GM18858 (cell line): ENCODE data around the gene RNF149.
"Not testable (repeated sequence)": the region's sequence is repeated elsewhere in the genome, so short reads cannot be mapped to it uniquely, and the experiment has no call there.

Experiments used
- ATAC-seq: cut with Tn5 transposase; IDR thresholded peaks from one replicate; pipeline ENCODE4 v1.9.1; 2021; ENCODE audit not compliant: unreplicated experiment

Gene RNF149

DNA sequence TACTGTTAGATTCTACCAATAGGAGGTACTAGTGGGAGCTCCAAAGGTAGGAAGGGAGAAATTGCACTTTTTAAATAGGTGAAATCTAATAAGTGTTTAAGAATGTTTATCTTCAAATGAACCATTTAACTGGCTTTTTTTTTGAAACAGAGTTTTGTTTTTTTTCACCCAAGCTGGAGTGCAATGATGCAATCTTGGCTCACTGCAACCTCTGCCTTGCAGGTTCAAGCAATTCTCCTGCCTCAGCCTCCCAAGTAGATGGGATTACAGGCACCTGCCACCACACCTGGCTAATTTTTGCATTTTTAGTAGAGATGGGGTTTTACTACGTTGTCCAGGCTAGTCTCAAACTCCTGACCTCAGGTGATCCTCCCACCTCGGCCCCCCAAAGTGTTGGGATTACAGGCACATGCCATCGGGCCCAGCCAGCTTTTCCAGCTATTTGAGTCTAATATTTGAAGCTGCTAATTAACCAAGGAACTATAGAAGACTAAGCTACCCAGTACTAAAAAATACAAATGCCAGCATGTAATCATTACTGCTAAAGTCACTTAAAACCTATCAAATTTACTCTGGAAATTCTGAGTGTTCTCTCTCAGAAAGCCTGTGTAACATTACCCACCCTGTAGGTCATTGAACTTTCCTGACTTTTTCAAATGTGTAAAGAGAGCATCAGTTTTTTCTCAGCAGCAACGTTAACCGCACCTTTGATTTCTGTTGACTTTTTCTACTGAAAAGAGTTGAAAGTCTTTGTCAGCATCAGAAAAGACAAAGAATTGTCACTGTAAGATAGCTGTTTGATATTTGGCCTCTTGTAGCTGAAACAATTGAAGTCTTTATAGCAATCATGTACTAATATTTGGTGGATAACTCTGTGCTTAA lies 24.6 kb upstream of the RNF149 start:
- no peak for ATAC-seq

DNA sequence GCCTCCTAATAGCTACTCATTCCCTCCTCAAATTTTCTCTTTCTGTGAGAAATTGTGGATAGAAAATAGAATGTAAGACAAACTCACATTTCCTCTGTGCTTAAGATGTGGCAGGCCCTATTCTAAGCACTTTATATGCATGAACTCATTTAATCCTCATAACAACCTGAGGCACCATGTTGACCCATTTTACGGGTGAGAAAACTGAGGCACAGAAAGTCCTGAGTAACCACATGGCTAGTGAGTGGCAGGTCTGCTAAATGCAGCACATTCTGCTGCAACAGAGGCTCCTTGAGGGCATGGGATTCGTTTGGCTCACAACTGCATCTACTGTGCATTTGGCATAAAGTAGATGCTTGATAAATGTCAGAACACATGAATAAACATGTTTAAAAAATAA lies 22.7 kb upstream of the RNF149 start:
- no peak for ATAC-seq

DNA sequence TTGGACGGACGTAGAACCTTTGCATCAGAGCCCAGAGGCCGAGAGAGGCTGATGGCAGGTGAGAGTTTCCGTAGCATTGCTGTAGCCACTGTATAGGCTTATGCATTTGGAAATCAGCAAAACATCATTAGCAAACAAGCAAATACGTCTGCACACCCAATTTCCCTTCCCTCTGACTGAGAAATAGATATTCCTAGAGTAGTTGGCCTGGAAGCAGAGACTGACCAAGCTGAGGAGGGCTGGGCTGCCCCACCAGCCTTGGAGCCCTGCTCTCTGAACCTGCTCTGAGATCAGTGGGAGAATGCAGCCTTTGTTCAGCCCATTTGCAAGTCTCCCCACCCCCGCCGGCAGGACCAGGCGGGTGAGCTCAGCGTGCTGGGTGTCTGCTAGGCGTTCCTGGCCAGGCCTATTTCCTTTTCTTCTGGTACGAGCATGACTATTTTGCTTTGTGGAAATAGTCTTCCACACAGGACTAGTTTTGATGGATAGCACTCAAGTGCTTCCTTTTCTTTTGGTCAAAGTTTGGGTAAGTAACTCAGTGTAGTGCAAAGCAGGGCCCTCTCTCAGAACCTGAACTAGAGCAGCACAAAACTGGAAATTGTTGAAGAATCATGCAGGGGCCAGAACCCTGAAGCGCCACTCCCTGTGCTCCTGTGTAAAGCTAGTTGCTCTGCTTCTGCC lies 21.9 kb upstream of the RNF149 start:
- ATAC-seq: no peak

DNA sequence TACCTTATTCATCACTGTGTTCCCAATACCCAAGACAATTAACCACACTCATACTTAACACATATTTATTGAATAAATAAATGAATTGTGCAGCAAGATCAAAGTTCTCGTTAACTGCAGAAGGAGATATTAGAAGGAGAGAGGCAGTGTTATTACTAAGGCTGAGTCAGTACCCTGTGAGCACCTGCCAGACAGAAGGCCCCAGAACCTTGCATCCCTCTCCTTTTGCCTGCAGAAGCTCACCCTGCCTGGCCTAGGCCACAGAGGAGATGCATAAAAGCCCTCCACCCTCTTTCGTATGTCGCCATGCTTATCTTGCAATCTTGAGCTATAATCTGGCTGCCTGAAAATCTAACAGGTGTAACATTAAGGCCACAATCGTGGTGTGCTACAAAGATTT lies 20.5 kb upstream of the RNF149 start:
- no peak for ATAC-seq

DNA sequence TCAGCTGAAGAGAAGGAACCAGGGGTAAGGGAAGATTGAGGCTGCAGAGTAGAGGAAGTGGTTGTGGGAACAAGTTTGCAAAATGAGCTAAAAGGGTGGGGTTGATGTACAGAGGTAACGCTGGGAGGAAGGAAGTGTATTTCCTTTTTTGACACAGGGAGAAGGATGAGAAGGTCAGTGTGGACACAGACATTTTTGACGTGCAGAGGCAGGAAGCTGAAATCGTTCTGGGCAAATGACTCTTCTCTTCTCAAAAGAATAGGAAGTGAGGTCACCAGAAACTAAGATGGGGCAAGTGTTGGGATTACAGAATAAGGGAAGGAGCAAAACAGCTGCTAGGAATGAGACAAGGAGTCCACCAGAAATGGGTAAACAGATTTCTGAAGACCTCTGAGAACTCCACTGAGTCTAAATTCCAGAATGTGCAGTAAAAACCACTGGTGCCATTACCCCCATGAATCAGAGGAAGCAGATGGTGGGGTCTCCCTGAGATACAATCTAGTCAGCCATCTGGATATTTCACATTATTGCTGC lies 20.0 kb upstream of the RNF149 start:
- ATAC-seq: no peak

DNA sequence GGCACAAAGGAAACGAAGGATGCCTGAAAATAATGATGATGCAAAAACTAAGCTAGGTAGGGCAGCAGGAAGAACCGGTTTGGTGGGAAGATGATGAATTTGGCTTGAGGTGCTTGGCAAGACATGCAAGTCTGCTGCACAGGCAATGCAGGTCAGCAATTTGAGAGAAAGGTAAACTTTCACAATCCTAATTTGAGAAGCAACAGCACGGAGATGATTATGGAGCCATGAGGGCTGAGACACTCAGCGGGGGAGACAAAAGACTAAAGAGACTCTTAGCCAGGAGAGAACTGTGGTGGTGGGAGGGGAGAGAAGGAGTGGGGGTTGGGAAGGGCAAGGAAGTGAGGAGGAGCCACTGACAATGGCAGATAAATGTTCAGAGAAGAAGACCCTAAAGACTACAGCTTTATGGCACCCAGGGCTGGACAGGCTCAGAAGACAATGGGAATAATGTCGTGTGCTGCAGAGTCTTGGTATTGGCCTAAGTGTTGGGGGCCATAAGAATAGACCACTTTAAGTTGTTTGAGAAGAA lies 19.4 kb upstream of the RNF149 start:
- no peak for ATAC-seq

DNA sequence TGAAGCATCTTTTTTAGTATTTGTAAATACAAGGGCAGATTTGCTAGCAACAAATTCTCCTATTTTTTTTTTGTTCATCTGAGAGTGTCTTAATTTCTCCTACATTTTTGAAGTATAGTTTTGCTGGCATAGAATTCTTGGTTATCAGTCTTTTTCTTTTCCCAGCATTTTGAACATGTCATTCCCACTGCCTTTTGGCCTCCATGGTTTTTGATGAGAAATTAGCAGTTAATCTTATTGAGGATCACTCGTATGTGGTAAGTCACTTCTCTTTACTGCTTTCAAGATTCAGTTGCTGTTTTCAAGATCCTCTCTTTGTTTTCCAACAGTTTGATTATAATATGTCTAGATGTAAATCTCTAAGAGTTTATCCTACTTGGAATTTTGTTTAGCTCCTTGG lies 16.9 kb upstream of the RNF149 start:
- ATAC-seq: no peak

DNA sequence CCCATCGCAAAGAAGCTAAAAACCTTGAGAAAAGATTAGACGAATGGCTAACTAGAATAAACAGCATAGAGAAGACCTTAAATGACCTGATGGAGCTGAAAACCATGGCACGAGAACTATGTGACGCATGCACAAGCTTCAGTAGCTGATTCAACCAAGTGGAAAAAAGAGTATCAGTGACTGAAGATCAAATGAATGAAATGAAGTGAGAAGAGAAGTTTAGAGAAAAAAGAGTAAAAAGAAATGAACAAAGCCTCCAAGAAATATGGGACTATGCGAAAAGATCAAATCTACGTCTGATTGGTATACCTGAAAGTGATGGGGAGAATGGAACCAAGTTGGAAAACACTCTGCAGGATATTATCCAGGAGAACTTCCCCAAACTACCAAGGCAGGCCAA lies 8.1 kb upstream of the RNF149 start:
- not testable (repeated sequence) for ATAC-seq

DNA sequence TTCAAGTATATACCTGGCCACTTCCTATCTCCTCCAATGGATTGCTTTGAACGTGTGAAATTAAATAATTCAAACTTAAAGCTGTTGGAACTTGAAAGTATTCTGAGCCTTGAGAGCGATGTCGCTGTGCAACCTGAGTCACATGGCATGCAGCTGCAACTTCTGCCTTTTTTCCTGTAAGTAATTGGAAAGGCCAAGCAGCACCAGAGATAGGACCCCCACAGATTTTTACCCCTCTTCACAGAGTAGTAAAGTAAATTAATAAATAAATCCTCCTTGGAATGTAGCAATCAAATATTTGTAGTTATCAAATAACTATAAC lies 3.2 kb upstream of the RNF149 start:
- no peak for ATAC-seq

DNA sequence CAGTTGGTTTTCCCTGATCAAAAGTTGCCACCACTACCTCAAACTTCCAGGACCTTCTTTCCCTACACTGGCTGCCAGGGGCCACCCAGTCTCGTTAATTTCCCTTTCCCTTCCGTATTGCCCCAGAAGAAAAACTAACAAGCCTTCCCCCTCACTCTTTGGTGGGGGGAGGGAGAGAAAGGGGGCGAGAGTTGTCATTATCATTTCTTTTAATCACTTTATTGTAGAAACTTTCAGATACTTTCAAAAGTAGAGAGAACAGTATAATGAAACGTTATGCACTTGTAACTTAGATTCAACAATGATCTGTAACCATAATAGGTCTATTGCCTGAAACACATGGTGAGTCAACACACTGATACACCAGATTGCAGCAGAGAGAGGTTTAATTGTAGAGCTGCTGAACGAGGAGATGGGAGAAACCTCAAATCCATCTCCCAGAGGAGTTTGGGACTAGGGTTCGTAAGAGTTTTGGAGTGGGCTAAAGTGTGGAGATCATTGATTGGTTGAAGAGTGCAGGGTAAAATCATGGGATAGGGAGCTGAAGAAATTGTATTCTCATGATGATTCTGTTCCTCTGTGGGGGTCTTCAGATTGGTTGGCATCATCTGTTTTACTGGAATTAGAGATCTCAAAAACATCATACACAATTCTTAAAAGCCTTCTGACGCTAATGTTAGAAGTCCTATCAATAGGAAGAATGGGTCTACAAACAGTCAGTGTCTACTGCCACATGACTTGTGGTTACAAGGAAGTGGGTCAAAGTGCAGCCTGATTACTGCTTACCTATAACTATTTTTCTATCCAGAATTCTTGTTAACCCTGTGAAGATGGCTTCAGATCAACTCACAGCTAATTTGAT lies 2.6 kb upstream of the RNF149 start:
- no peak for ATAC-seq

DNA sequence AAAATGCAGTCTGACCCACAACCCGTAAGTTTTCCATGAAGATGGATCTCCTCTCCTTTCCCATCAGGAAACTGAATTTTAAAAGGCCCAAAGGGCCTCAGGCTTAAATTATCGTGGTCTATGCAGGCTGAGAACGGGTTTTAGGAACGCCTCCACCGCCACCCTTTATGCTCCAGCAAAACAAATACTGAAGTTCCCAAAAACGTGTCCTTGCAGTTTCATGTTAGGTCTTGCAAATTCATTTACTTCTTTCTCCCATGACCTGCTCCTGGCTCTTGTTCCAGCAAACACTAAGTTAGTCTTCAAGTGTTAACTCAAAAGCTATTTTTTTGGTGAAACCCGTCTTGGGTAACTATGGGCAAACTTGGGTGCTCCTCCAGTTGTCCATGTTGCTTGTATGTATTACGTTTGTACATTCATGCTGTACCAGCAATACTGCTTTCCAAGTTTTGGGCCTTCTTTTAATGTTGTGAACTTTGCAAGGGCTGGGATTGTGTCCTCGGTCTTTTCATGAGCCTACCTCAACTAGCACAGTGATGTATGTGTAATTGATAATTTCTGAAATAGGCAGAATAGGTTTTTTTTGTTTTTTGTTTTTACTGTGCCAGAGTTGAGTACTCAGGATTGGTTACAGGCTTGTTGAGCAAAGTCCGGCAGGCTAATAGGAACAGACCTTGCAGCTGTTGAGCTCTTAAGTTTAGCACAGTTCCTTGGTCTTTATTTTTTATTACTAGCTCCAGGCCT lies 1.8 kb upstream of the RNF149 start:
- ATAC-seq: no peak

DNA sequence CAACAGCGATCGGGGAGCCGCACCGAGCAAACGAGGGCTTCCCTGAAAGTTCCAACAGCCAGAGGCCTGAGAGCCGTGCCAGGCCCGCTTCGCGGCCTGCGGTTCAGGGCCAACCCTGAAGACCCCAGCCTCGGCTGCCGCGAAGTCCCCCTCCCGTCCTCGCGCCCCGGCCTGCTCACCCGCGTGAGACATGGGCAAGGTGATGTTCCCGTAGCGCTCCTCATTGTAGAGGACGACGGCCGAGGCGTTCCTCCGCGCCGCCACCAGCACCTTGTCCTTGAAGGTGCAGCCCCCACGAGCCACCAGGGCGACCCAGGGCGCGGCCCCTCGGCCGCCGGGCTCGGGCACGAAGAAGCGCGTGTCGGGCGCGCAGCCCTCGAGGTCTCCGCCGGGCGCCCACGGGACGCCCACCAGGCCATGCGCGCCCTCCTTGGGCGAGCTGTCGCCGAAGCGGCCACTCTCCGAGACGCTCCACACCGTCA lies 510 bp downstream of the RNF149 start:
- peak; percentile 0 for ATAC-seq

DNA sequence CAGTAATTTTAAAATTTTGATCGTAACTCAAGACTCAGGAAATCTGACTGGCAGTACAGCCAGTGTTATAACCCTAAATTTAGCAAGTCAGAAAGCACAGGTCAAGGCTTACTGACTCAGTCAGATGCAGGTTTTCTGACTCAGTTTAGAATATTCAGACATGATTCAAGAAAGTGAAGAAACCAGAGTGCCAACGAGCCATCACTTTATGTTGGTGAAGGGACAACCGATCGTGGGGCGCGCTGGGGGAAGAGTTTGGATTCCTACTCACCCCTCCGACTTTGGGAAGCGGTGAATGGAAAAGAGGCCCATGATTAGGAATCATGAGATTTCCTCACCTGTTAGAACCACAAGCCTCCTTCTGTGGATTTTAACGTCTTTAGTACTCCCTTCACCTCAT lies 998 bp downstream of the RNF149 start:
- ATAC-seq: no peak

DNA sequence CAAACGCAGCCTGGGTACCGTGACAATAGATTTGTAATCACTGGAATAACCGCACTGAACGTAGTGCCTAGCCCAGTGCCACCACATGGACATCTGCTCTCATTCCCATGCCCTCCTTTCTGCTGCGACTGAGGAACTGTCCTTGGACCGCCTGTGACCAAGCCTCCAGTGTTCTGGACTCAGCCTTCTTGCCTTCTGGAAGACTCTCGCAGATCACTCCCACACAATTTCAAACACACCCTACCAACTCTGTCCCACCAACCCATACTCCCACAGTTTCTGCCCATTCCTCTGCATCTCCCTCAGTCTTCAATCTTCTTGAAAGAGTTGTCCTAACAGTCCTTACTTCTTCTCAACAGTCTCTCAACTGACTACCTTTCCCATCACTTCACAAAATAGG lies 2.1 kb downstream of the RNF149 start:
- ATAC-seq: no peak

DNA sequence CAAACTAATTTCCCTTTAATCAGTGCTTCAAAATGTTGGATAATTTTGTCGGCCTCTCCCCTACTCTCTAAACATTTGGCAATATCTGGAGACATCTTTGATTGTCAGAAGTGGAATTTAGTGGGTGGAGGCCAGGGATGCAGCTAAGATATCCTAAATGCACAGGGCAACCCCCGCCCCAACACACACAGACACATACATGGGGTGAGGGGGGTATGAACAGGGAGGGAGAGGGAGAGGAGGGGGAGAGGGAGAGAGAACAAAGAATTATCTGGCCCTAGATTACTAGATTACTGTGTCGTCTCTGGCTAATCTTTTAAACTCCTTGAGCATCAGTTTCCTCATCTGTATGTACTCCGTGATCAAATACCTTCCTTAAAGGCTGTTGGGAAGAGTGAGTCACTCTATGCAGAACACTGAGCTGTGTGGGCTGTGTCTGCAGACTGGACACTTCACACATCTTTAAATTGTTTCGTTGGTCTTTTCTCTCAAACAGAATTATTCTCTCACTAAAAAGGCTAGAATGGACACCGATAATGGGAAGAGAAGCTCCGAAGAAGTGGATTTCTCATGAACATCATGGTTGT lies 2.9 kb downstream of the RNF149 start:
- ATAC-seq: no peak

DNA sequence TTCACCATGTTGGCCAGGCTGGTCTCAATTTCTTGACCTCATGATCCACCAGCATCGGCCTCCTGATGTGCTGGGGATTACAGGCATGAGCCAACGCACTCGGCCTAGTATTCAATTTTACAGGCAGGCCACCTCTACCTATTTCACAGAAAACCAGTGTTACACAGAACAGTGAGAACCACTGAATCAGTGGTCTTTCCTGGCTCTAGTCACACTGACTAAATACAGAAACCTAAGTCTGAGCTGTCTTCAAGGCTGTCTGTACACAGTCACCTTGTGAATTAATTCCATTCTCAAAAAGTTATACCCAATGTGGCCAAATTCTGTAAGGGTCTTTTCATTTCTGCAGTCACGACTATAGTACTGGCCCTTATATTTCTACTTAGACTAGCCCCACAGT lies 3.5 kb downstream of the RNF149 start:
- ATAC-seq: no peak

DNA sequence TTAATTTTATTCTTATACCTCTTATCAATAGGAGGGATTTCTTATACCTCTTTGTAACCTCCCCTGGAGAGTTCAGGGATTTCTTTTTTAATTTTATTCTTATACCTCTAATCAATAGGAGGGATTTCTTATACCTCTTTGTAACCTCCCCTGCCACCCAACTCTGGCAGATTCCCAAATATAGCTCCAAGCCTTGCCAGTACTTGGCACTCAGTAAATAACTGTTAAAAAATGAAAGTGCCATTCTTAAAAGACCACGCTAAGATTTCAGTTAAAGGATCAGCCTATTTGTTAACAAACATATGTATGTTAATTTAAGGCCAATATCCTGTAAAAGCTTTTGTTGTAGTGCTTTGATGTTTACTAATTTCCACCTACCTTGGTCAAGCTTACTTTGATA lies 4.8 kb downstream of the RNF149 start:
- ATAC-seq: no peak

DNA sequence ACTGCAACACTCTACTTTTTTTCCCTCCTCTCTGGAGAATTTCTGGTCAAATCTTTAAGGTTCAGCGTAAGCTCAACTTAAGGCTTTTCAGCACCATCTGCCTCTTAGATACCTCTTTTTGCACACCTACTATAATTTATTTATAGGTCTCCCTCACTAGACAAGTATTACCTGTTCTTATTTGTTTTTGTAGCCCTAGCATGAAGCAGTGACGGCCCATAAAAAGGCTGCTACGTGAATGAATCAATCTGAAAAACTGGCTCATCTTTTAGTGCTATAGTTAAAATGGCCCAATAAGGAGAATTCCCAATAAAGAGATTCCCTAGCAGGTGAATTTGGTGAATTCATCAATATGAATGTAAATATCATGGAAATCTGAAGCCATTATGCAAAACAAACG lies 6.5 kb downstream of the RNF149 start:
- no peak for ATAC-seq

DNA sequence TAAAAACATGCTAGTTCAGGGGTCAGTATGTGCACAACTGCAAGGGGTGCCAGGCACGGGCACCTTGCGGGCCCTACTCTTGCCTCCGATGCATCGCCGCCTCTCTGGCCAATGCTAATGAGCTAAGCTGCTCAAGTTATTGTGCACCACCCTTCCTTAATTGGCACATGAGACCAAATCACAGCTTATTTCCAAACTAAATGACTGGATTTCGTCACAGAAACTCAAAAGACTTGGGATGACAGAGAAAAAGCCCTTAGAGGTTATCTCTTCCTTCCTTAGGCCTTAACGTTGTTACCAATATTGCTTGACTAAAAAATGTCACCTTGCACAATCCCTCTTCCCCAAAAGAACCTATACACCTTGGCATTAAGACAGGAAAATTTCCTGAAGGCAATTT lies 7.7 kb downstream of the RNF149 start:
- no peak for ATAC-seq

DNA sequence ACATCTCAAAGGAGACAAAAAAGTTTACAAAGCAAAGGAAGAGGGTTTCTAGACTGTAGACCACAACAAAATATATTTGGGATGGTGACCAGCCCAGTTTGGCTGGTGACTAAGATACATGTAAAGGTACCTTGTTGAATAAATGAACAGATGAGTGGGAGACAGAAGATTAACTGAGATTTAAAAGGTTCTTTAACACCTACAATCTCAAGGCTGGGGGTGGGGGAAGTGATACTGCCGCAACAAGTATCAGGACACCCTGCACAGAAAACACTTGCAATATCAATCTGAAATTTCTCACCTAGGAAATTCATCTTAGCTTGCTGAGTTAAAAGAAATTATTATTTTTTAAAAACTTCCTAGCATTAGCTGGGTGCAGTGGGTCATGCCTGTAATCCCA lies 8.3 kb downstream of the RNF149 start:
- ATAC-seq: no peak
